Inferior parietal cortex (tissue), 1 donor: ENCODE measurements around the gene CMA1.

ENCODE experiments used
- DNase-seq: peaks from one replicate; pipeline ENCODE4 v3.0.0-alpha.2; 2016; ENCODE audit errors: extremely low spot score

CMA1 gene

GRCh38 chr14:24465805-24466204, 42.3 kb downstream of the CMA1 start:
- DNase-seq: no peak

- no peak for DNase-seq
Measured at GRCh38 chr14:24465368-24465767, 42.7 kb downstream of the CMA1 start.

GRCh38 chr14:24463884-24464785, 43.9 kb downstream of the CMA1 start:
- DNase-seq: no peak

- DNase-seq: no peak
Measured at GRCh38 chr14:24463017-24463883, 44.8 kb downstream of the CMA1 start.

- DNase-seq: no peak
Measured at GRCh38 chr14:24461336-24461735, 46.7 kb downstream of the CMA1 start.

- no peak for DNase-seq
Measured at GRCh38 chr14:24459331-24459730, 48.7 kb downstream of the CMA1 start.

GRCh38 chr14:24458736-24459135, 49.3 kb downstream of the CMA1 start:
- no peak for DNase-seq

- no peak for DNase-seq
Measured at GRCh38 chr14:24456980-24457379, 51.1 kb downstream of the CMA1 start.
